GM18858 (cell line): Measurements from ENCODE around the gene NFKBIL1.
"Not testable (repeated sequence)": the region's sequence is repeated elsewhere in the genome, so short reads cannot be mapped to it uniquely, and the experiment has no call there.

Source experiments
- ATAC-seq: cut with Tn5 transposase; IDR thresholded peaks from one replicate; pipeline ENCODE4 v1.9.1; 2021; ENCODE audit not compliant: unreplicated experiment

Gene NFKBIL1

DNA sequence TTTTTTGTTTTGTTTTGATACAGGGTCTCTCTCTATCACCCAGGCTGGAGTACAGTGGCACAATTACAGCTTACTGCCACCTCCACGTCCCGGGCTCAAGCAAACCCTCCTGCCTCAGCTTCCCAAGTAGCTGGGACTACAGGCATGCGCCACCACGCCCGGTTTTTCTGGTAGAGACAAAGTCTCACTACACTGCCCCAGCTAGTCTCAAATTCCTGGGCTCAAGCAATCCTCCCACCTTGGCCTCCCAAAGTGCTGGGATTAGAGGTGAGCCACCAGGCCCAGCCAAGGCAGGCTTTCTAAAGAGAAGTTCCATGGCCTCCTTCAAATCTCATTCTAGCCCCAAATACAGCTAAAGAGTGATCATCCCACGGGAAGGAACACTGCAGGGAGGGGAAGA is 13.4 kb upstream of the NFKBIL1 start:
- no peak for ATAC-seq

DNA sequence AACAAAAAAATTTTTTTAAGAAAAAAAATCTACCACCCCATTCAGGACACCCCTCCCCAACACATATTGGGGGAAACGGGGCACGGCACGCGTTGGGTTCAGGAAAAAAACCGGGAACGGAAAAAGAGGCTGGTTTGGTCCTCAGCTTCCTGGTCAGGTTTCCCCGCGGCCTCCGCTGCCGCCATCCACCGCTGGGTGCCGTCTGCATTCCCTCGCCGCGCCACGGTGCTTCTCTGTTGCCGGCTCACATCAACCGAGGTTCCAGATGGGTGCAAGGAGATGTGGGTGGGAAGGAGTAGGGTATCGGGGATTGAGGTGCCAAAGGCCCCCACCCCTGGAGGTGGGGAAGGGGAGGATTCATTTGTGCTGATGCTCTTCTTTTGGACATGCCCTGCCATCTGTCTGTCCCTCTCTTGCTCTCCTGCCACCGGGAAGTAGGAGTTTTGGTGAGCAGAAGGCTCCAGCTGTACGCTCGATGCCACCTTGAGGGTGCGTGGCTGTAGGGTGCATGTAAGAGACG is 12.8 kb upstream of the NFKBIL1 start:
- no peak for ATAC-seq

DNA sequence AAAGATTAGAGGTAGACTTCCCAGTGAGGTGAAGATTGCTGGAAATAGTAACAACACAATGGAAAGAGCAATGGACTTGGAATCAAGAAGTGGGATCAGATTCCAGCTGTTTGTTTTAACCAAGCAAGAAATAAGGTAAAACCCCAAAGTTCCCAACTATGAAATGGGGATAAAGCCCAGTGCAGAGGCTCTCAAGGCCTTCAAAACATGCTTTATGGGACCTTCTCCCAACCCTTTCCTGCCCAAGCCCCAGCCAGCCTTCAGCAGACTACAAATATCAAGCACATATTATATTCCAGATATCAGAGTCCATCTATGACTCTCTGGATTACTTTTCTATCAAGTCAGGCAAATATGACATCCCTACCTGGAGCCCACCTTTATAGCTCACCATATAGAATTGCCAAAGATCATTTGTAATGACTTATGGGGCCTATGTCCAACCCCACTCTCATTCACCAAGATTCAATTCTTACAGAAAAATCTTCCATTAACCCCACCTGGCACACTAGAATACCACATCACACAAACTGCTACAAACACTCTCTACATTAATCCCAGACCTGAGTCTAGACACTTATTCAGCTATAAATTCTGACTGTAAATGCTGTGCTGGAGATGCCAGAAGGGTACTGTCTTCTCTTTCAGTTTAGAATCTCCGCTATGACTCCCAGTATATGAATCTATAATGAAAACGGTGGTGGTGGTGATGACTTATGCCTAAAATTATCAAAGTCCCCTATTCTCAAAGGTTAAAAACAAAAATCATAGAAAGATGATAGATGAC is 11.7 kb upstream of the NFKBIL1 start:
- no peak for ATAC-seq

DNA sequence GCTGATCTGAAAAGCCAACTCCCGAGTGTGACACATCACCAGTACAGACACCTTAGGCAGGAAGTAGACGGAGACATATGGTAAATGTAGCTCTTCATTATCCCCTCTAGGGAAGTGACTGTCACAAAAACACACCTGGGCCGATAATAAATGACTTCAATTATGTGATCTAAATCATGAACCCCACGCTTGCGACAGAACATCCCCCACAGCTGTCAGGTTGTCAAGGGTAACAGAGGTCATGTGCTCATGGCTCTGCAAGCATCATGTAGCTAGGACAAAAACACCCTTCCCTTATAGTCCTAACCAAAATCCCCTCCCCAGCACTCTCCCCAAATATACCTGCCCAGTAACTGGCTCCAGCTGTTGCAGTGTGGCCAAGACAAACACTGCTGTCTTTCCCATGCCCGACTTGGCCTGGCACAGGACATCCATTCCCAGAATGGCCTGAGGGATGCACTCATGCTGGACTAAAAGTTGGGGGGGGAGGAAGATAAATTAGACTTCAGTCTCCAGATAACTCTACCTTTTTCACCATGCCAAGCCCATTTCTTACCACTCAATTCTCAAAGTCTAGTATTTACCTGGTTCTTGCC is 8.5 kb upstream of the NFKBIL1 start:
- ATAC-seq: no peak

DNA sequence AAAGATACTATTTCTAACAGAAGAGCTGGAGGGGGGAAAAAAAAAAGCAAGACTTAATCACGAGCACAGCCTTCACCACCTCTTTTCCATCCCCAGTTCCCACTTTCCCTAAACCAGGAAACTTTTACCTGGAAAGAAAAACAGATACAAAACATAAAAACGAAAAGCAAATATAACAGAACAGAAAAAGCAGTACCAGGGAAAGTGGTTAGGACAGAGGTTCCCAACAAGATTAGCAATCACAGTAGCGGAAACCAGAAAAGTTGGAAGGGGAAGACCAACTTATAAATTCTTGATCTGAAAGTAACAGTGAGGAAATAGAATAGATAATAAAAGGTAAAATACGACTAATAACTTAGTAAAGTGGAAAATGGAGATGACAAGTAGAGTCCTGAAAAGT is 6.8 kb upstream of the NFKBIL1 start:
- no peak for ATAC-seq

DNA sequence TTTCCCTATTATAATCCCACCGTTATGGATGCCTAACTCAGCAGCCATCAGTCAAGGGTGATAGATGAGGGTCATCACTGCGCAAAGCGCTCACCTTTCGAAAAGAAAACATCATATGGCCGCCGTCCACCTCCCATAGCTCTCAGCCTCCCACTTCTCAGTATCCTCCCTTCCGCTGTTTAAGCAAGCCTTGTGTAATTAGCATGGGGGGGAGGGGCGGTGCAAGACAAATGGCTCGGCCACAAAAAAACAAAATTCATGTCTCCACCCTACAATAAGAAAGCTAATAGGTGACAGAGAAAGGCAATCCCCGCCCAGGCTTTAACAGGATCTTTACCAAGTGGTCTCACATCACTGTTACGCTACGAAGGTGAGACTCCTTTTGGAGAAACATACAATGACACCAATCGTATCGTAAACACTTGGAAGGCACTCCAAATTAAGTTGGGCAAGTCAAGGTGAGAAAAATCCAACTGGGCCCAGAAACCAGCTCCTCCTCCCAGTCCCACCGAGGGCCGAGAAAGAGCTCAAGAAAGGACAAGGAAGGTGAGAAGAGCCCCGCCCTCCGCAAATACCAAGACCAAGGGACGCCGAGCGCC is 6.2 kb upstream of the NFKBIL1 start:
- ATAC-seq: no peak

DNA sequence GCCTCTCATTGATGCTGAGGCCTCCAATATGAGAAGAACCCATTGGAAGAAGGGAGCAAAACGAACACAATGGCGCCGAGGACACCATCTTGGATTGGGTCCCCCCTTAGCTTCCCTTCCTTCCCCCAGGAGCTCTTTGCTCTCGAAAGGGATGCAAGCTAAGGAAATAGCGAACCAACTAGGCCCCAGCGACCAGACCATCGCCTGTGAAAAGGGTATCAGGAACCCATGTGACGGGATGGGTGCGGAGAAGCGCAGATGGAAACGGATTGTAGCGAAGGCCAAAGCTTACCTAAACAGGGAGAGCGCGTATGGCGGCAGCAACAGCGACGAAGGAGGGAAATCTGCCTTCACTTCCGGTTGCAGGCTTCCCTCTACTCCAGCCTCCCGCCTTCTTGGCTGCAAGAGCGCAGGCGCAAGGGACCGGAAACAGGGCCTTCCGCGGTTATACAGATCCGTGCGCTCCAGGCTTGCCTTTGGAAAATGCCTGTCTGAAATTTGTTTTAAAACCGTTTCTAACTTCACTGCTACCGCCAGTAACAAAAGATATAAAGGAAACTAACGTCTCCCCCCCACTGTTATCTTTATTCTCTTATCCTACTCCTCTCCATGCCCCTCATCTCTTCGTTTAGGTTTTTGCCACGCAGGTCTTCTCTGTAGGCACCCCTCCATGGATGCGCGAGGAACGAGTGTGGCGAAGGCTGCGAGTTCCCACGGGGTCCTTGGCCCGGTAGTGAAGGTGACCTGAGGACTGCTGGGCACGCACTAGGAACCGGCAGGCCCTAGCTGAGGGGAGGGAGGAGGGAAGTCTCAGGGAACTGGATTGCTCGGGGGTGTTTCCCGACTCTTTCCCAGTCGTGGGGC is 5.5 kb upstream of the NFKBIL1 start, which contains the start of gene DDX39B:
Gene DDX39B (minus strand): TSS at position 346 of the 864 bp plus-strand sequence. CDS start 1,471 bp downstream, outside the sequence.
- ATAC-seq: no peak

DNA sequence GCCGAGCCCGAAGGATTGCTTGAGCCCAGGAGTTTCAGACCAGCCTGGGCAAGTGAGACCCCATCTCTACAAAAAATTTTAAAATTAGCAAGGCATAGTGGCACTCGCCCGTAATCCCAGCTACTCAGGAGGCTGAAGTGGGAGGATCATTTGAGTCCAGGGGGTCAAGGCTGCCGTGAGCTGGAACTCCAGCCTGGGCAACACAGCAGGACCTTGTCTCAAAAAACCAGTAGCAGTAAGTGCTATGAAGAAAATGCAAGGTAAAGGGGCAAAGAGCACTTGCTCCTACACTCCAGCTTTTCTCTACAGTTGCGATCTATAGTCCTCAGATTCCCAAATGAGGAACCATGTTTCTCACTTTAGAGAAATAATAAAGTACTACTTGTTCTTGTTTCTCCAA is 3.8 kb upstream of the NFKBIL1 start:
- no peak for ATAC-seq

DNA sequence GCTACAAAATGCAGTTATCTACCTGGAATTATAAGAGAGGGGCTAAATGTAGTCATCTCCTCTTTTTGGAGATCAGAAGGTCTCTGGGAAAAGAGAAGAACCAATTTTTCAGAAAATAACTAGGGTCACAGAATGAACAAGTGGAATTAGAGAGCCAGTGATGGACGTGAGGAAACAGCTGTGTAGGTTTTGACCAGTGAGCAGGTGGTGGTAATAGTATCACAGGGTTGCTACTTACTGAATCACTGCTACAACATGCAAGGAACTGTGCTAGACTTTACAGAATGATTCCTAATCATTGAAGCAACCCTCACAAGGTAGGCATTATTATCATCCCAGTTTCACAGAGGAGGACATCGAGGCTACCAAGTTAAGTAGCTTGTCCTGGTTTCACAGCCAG is 2.7 kb upstream of the NFKBIL1 start:
- no peak for ATAC-seq

DNA sequence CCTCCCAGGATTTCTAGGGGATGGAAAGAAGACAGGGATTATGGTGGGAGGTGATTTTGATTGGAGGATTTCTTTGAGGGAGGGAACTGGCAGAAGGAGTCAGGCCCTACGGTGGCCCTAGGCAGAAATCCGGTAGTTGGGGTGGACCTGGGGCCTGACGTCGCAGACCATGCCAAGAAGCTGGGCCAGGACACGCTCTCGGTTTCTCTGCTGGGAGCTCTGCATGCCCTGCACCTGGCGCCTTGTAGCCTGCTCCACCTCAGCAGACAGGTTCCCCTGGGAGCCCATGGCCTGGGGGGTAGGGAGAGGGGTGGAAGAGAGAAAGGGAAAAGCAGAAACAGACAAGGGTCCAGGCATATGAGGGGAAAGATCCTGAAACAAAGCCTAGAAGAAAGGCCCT is 2.1 kb upstream of the NFKBIL1 start:
- no peak for ATAC-seq

DNA sequence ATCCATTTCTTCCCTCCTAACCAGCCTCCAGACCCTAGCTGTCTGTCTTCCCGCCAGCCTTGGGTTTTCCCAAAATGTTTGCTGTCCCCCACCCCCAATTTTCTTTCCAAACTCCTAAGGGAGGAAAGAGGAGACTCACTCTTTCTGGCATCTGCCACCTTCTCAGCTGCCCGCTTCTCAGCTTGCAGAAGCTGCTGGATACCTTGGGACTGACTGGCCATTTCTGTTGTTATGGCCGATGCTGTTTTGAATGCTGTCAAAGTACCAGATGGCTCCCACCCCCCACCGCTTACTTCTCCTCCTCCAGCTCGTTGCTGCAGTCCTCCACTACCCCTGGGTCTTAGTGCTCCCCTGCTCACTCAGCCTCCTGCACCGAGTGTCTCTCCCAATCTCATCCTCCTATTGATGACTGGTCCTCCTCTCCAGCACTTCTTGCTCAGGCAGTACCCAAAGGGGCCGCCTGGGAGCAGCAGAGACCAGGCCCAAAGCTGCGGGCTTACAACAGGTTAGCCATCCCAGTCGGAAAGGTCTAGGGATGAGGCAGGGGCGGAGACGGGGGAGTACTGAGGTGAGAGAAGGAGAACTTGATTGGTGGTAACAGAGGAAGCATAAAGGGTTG is 960 bp upstream of the NFKBIL1 start, which contains the start of gene ATP6V1G2:
Gene ATP6V1G2 (minus strand): TSS at position 270 of the 619 bp plus-strand sequence. CDS start 49 bp downstream, at position 221.
- ATAC-seq: peak; percentile 39

DNA sequence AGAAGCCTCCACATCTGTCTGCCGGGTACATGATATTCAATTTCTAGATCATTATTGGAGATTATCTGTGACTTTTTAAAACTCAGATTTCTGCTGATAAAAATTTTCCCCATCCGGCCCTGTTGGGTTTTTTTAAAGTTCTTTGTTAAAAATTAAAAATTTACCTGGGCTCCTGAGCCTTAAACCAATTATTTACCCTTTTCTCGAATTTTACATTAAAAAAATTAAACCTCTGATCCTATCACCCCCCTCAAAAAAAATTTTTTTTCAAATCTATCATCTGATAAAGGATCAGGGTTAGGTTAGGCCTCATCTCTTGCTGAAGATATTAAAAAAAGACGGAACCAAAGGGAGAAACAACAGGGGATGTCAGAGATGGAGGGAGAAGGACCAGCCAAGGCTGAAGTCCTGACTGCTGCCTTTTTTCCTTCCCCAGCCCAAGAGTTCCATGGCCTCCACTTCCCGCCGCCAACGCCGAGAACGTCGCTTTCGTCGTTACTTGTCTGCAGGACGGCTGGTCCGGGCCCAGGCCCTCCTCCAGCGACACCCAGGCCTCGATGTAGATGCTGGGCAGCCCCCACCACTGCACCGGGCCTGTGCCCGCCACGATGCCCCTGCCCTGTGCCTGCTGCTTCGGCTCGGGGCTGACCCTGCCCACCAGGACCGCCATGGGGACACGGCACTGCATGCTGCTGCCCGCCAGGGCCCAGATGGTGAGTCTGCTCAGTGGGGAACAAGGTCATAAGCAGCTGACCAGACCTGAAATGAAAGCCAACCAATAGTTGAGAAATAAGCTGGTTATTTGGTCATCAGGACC is 527 bp downstream of the NFKBIL1 start:
- ATAC-seq: no peak

DNA sequence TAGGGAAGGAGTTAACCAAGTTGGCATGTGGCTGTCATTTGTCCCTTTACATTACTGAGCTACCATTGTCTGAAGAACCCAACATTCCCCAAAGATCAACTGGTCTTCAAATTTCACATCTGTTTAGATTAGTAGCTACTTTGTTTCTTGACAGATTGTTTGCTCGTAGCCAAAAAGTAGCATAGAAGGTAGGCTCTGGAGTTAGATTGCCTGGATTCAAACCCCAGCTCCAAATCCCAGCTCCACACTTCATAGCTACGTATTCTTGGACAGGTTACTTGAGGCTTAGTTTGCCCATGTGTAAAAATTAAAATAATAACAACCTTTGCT is 1.1 kb downstream of the NFKBIL1 start:
- ATAC-seq: no peak

DNA sequence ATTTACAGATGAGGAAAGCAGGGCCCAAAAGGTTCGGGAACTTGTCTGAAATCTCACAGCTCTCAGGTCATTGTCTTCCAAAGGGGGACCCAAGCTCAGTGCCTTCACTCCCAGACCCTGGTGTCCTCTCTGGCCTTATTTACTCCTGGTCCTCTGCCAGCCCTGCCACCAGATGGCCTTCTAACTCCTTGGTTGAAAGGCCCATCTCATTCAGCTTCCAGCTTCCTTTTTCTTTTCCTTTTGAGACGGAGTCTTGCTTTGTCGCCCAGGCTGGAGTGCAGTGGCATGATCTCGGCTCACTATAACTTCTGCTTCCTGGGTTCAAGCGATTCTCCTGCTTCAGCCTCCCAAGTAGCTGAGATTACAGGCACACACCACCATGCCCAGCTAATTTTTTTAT is 4.0 kb downstream of the NFKBIL1 start:
- ATAC-seq: not testable (repeated sequence)

DNA sequence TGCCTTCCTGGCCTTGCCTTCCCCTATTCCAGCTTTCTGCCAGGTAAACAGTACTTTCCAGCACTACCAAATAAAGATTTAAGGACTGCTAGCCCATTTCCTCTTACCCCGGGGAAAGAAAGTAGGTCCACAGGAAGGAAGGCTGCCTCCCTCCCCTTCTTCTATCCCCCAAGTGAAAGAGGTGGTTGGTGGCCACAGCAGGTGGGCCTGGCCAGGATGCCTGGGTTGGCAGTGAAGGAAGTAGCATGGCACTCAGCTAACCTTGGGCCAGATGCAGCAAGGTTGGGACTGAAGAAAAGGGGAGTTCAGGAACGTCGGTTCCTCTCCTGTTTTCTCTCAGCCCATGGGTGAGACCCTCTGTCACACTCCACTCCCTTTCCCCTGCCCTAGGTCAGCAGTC is 8.9 kb downstream of the NFKBIL1 start:
- no peak for ATAC-seq

DNA sequence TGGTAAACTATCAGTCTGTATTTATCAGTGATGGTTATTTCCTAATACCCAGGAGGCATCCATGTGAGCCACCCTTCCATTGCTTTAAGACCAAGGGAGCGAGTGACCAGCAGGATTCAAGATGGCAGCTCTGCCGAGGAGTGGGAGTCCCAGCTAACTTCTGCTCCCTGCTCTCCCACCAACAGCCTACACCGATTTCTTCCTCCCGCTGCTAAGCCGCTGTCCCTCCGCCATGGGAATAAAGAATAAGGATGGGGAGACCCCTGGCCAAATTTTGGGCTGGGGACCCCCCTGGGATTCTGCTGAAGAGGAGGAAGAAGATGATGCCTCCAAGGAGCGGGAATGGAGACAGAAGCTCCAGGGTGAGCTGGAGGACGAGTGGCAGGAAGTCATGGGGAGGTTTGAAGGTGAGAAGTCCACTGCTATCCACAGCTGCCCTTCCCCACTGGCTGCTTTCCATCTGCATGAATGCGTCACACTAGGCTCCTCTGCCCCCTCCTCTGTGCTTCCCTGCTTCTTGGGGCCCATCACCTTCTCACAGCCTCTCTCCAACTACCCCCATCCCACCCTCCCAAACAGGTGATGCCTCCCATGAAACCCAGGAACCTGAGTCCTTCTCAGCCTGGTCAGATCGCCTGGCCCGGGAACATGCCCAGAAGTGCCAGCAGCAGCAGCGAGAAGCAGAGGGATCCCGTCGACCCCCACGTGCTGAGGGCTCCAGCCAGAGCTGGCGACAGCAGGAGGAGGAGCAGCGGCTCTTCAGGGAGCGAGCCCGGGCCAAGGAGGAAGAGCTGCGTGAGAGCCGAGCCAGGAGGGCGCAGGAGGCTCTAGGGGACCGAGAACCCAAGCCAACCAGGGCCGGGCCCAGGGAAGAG is 10.3 kb downstream of the NFKBIL1 start:
- no peak for ATAC-seq

DNA sequence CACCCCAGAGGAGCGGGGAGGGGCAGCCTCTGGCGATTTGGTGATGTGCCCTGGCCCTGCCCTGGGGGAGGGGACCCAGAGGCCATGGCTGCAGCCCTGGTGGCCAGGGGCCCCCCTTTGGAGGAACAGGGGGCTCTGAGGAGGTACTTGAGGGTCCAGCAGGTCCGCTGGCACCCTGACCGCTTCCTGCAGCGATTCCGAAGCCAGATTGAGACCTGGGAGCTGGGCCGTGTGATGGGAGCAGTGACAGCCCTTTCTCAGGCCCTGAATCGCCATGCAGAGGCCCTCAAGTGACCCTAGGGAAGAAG is 10.9 kb downstream of the NFKBIL1 start:
- no peak for ATAC-seq

DNA sequence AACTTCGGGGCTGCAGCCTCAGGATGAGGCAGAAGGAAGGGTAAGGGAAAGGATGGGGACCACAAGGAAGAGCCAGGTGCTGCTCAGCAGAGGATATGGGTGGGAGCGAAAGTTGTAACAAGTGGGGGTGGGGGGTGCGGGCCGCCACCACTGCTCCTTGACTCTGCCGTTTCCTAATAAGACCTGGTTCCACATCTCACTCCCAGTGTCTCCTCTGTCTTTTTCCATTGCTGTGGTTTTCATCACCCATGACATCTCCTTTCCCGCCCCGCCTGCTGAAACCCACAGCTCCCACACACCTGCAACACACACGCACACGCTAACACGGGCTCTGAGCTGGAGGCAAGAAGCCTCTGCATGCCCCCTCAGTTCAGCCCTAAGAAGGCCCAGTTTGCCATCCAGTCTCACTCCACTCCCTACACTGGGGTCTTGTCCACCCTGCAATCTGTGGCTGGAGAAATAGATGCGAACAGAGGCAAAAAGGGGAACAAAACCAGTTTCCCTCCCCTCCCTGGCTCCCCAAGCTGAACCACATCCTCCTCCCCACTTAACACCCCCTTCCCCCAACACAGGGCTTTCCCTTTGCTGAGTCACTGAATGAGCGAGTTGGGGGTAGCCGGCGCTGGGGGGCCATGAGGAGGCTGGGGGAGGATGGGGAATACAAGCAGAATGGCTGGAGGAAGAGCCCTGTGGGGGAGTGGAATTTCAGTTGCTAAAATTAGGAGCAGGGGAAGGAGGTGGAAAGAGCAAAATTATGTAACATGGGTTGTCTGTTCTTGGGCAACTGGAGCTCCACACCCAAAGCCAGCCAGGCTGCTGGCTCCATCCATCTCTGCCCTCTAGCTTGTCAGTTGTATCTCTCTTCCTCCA is 11.5 kb downstream of the NFKBIL1 start:
- ATAC-seq: no peak
